Activated CD4-positive, CD25-positive, alpha-beta regulatory T cell treated with anti-CD3 and anti-CD28 coated beads, Interleukin-2, amount 50 U/mL, for 16 hours (primary cell): ENCODE results near the gene SDK1.

Source experiments
- DNase-seq: peaks from one replicate; pipeline ENCODE4 v3.0.0-alpha.2; 2020; ENCODE audit warnings: low read depth, low spot score

SDK1 gene

GRCh38 chr7:3780525-3780924 lies 479.5 kb downstream of the SDK1 start:
- no peak for DNase-seq

DNA sequence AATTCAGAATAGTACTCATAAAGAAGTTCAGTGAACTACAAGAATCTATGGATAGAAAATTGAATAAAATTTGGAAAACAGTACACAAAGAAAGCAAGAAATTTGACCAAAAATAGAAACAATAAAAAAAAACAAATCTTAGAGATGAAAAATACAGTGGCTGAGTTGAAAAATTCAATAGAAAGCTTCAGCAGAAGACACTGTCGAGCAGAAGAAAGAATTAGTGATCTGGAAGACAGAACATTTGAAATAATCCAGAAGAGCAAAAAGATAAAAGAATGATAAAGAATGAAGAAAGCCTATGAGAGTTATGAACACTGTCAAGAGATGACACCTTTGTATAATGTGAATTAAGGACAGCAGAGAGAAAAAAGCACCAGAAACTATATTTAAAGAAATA lies 480.6 kb downstream of the SDK1 start:
- no peak for DNase-seq

DNA sequence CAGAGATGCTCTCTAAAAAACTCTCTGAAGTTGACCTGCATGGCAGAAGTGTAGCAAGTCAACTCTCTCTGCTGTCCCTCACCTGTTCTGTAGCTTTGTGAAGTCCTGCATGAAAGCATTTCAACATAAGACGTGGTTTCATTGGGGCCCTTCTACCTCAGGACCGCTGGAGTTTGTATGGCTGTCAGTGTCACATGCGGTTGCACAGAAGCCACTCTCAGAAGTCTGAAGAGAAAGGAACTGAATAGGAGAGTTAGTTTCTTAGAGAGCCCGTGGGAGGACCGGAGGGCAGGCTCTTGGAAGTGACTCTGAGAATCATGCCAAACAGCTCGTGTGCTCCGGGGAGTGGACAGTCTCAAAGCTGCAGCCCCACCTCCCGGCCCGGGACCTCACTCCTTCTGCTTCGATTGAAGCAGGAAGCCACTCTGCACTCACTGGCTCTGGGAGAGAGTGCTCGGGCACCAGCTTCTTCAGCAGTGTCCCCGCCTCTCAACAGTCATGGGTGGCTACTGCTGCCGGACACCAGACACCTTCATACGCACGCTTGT lies 486.7 kb downstream of the SDK1 start:
- DNase-seq = no peak

DNA sequence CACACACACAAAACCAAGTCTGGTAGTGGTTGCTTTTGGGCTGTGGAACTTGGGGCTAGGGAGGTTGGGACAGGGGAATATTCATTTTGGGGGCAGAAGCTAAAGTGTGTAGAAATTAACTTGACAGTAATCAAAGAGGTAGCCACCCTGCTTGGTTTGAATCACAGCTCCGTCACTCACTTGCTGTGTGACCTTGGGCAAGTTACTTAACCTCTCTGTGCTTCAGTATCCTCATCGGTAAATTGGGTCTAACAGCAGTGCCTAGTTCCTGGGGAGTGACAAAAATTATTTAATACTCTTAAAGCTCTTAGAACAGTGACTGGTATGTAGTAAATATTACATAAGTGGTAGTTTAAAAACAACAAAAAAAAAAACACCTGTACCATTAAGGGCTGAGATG lies 489.8 kb downstream of the SDK1 start:
- no peak for DNase-seq

DNA sequence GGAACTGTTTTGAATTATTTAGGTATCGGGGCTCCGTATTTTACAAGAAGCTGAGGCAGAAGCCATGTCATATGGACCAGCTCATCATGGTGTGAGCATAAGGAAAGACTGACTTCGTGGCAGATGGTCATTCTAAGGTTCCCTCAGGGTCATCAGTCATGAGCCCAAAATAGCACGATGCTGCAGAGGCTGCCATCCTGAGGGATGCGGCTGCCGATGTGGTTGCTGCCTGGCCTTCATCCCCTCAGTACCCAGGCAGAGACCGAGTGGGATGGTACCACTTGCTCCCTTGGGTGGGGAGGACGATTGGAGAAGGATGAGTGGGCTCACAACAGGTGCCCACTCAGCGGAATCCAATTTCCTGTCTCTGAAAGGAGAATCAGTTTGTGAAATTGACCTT lies 490.3 kb downstream of the SDK1 start:
- DNase-seq = no peak

DNA sequence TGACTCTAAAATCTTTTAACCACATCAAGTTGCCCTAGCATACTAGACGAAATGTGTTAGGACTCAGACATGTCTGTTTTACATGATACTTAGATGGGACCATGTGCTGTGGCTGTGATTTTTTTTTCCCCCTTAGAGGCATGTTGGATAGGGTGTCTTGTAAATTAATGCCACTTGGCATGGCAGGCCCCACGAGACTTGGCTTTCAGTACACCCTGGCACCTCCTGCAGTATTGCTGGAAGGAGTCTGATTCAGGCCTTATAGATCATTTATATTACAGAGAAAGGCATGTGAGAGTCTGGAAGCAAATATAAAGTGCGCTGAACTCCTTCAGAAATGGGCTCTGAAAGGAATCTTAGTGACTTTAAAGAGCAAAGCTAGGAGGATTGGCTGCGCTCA lies 494.1 kb downstream of the SDK1 start:
- DNase-seq = no peak

GRCh38 chr7:3795781-3796180 lies 494.7 kb downstream of the SDK1 start:
- no peak for DNase-seq

DNA sequence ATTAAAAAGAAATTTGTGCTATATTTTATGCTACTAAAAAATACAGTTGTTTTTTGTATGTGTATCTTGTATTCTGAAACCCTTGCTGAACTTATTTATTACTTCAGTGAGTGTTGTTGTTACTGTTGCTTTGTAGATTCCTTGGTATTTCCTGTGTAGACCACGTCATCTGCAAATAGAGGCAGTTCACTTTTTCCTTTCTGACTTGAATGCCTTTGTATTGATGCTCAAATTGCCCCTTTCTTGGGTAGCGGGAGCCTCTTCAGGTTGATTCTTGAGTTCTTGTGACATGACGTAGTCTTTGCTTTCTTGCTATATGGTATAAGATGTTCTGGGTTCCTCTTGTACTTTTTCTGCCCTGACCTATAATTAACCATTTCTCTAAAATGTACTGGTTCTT lies 504.1 kb downstream of the SDK1 start:
- no peak for DNase-seq

DNA sequence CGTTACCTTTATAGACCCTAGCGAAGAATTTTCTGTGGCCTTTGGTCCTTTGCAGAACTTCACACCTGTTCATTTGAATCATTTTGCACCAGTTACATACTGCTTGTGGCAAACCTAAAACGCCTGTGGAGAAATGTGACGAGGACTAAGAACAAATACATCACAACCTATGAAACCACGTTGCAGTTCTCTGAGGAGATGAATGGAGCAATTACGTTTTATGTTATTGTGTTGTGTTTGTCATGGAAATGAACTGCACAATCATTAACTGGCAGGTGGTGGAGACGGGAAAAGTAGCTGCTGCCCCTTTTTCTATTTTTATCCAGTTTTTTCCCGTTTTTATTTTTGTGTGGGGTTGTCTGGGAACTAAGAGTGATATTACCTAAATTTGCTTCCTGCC lies 505.5 kb downstream of the SDK1 start:
- no peak for DNase-seq

- no peak for DNase-seq
These were observed 506.8 kb downstream of the SDK1 start for GRCh38 chr7:3807824-3808223.

DNA sequence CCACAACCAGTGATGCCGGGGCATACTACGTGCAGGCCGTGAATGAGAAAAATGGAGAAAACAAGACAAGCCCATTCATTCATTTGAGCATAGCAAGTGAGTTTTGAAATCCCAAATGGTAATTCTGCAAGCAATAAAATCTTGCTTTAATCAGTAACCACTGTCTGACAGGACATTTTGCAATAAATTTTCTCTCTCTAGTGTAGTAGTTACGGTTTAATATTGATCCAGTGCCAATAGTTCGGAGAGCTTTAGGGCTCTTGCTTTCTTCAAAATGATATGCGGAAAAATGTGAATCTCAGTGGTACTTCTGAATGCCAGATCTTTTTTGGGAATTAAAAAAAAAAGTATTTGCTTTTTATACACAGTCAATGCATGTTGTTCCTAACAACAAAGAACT lies 520.4 kb downstream of the SDK1 start:
- DNase-seq = no peak

DNA sequence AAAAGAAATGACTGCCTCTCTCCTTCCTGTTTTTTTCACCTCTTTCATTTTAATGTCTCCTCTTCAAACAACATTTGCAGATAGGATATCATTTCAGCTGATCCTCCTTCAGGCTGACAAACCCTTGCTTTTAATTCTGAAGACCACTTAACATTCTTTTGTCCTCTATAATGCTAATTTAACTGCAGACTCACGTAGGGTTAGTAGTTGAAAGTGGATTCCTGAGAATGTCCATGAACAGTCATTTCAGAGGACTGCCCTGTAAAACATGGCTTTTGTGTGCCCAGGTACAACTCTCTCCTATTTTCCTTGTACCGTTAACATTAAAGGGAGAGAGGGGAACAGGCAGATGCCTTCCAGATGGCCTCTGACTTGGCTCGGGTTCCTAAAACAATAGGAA lies 524.4 kb downstream of the SDK1 start:
- DNase-seq = no peak

DNA sequence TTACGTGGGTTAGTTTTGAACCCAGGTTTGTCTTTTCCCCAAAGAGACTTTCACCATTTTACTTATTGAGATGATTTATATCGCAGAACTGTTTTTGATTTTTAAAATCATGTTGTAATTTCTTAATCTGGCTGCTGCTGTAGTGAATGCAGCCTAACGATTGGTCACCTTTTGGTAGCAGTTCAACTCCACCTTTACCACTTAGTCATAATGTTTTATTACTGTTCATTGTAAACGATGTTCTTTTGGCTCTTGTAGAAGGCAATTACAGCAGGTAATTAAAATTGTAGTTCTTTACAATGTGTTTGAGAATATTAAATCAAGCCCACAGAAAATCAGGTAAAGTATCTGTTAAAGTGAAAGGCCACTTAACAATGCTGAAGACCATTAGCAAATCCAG lies 531.1 kb downstream of the SDK1 start:
- DNase-seq = no peak

DNA sequence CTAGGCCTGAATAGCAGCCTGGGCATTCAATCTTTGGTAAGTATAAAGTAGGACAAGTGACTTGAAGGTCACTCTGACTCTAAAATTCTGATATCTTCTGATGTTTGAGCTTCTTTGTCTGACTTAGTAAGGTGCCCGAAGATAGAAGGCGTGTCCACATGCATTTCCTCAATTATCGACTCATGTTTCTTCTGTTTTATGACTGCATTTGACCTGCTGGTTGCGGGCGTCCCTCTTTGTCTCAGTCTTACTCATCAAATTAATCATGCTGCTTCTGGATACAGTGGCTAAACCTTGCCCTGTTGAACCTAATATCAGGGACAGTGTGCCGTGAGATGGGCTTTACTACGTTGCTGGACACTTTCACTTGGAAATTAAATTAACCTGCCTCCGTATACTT lies 534.1 kb downstream of the SDK1 start:
- no peak for DNase-seq

DNA sequence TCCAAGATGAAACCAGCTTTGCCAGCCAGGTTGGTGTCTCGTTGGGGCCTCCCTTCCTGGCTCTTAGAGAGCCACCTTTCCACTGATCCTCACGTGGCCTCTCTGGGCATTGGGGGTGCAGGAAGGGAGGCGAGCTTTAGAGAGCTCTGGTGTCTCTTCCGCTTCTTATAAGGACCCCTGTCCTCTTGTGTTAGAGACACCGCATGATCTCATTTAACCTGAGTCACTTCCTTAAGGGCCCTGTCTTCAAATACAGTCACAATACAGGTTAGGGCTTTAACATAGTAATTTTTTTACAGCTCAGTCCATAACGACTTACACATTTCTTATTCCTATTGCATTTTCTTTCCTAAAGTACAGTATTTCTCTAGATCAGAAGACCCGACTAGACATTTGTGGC lies 535.8 kb downstream of the SDK1 start:
- no peak for DNase-seq

DNA sequence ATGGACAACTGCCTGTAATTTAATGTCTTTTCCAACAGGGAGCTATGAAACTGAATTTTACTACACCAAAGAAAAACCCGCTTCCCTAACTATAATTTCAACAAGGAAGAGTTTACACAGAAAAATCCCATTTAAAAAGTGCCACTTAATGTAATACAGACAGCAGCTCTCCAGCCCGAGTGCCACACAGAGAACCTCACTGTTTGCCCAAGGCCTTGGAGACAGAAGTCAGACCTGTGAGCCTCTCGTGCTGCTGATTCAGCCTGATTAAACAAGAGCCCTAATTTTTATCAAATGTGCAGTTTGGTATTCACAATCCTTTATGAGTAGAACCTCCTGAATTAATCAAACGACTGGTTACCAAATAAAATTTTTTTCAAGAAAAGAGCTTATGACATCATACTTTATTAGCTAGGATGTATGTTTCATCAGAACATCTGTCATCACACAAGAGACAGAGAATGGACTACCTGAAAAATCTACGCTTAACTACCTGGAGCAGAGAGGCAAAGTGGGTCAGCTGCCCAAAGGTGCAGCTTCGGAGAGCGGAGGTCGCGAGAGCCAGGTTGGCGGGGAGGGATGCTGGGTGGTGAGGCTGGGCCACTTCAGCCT lies 543.6 kb downstream of the SDK1 start:
- no peak for DNase-seq

DNA sequence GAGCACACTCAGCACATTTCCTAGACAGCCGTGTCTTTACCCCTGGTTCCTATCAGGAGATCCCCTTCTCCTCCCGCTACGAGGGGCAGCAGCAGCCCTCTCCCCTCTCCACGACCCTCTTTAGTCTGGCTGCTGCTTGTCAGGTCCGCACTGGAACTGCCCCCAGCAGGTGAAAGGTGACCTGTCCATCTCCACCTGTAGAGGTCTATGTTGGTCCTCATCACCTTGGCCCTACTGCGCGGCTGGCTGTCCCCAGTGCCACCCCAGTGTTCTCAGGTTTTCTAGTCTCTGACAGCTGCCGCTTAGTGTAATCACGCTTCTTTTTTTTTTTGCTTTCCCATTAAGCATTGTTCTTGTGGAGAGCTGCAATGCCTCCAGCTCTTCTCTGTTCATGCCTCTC lies 545.7 kb downstream of the SDK1 start:
- DNase-seq = no peak

DNA sequence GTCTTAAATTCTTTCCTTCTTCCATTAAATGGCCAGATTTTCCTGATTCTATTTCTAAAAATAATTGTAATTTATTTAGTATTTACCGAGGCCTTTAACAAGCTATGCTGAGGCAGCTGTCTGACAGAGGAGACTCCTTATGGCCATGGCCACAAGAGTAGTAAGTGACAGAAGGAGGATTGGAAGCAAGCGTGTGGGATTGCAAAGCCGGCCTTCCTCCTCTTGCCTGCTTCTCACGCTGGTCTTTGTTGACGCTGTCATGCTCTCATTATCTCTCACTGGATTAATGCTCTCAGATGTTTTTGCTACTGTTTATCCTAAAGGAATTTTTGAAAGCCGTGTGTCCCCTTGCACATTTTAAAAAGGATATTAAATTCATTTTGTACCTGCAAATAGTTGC lies 546.3 kb downstream of the SDK1 start:
- DNase-seq = no peak

GRCh38 chr7:3859431-3859830 lies 558.4 kb downstream of the SDK1 start:
- no peak for DNase-seq

GRCh38 chr7:3860932-3861331 lies 559.9 kb downstream of the SDK1 start:
- no peak for DNase-seq

DNA sequence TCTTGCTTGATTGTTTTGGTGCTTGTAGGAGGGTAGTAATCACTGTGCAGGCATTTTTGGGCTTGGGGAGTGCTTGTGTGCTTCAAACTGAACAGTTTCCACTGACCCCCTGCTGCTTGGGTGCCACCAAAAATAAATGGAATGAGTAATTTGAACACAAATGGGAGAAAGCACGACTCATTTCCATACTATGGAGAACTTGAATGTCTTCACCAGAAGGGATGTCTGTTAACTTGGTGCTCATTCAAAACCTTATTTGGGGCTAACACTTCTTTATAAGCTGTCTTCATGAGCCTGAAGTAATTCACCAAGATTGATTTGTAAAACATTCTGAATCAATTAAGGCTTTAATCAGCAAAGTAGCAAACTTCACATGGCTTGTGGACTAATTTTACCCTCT lies 560.3 kb downstream of the SDK1 start:
- DNase-seq = no peak

- no peak for DNase-seq
These were observed 560.9 kb downstream of the SDK1 start for GRCh38 chr7:3861941-3862340.

GRCh38 chr7:3862774-3863173 lies 561.7 kb downstream of the SDK1 start:
- DNase-seq = no peak

DNA sequence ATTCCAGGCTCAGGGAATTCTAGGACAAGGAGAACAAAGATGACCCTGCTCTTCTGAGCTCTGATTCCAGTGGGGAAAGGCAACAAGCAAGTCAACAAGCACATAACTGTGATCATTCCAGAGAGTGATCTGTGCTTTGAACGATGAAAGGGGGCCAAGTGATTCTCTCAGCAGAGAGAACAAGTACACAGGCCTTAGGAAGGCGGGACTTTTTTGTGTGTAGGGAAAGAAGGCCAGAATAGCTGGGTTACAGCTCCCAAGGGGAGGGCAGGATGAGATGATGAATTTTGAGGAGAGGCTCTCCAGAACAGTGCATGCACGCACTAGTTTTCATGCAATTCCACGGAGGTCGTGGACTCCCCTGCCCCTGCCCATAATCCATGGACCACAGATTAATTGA lies 565.2 kb downstream of the SDK1 start:
- DNase-seq = no peak
